C4-2B (cell line): ENCODE results near the gene WNT4.

ENCODE experiments used
- H3K27ac ChIP-seq: fragments of 450-650 bp; 2 replicates; pipeline ENCODE4 v1.5.1; 2017
- ZFX ChIP-seq: fragments of 450-650 bp; IDR thresholded peaks from 2 replicates; pipeline ENCODE4 v1.6.1; 2017
- TF ChIP-seq, protein P1 (sequence below): fragments of 450-650 bp; conservative IDR thresholded peaks from 2 replicates; pipeline ENCODE4 v1.5.1; 2017; ENCODE audit warnings: mild to moderate bottlenecking

WNT4 gene

DNA sequence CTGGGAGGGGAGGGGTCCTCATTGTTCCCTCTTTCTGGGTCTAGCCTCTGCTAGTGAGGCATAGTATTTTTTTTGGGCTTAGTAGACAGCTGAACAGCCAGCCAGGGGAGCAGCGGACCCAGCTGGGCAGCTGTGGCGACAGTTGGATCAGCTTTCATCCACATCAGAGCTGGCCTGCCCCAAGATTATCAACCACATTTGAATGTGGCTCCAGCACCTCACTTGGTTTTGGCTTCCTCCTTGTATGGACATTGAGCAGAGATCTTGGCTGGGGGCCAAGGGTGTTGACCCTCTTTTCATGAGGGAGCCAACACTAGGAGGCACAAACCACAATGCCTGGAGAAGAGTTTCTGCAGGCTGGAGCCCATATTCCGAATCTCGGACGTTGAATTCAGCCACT lies 25.0 kb downstream of the WNT4 start:
- TF ChIP-seq, protein P1, sequence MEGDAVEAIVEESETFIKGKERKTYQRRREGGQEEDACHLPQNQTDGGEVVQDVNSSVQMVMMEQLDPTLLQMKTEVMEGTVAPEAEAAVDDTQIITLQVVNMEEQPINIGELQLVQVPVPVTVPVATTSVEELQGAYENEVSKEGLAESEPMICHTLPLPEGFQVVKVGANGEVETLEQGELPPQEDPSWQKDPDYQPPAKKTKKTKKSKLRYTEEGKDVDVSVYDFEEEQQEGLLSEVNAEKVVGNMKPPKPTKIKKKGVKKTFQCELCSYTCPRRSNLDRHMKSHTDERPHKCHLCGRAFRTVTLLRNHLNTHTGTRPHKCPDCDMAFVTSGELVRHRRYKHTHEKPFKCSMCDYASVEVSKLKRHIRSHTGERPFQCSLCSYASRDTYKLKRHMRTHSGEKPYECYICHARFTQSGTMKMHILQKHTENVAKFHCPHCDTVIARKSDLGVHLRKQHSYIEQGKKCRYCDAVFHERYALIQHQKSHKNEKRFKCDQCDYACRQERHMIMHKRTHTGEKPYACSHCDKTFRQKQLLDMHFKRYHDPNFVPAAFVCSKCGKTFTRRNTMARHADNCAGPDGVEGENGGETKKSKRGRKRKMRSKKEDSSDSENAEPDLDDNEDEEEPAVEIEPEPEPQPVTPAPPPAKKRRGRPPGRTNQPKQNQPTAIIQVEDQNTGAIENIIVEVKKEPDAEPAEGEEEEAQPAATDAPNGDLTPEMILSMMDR: no peak
- no peak for TF ChIP-seq ZFX
- H3K27ac ChIP-seq: no peak overlapping the region

DNA sequence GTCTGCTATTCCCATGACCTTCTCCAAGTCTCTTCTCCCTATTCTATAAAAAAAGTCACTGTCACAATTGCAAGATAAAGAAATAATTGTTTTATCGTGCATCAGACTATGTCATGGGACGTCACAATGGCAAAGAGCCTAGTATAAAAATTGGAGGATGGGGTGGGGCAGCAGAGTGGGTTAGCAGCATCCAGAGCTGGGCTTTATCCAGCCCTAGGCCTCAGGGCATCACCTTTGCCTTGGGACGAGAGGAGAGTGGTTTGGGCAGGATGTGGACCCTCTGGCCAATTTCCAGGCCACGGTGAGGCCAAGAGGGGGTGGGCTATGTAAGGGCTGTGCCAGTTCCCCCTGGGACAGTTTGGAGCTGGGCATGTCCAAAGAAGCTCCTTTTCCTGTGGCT lies 25.7 kb downstream of the WNT4 start:
- TF ChIP-seq, protein P1: no peak
- no peak for TF ChIP-seq ZFX
- no peak overlapping the region for H3K27ac ChIP-seq

DNA sequence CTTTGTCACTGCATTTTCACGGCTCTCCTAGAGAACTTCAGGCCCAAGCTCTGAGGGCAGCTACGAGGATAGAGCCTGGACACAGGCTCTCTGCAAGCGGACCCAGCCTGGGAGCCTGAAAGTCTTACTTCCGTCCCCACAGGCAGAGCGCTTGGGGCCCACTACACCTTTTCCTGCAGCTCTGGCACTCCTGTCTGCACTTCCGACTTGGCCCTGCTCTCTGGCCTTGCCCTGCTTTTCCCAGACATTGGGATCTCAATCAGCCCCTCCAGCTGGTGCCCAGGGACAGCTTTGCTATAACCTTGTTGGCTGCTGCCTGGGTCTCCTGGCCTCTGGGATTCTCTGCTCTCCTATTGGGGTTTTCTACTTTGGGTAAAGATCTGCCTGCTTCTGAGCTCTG lies 27.6 kb downstream of the WNT4 start:
- H3K27ac ChIP-seq: no peak overlapping the region
- TF ChIP-seq, protein P1: no peak
- no peak for TF ChIP-seq ZFX

DNA sequence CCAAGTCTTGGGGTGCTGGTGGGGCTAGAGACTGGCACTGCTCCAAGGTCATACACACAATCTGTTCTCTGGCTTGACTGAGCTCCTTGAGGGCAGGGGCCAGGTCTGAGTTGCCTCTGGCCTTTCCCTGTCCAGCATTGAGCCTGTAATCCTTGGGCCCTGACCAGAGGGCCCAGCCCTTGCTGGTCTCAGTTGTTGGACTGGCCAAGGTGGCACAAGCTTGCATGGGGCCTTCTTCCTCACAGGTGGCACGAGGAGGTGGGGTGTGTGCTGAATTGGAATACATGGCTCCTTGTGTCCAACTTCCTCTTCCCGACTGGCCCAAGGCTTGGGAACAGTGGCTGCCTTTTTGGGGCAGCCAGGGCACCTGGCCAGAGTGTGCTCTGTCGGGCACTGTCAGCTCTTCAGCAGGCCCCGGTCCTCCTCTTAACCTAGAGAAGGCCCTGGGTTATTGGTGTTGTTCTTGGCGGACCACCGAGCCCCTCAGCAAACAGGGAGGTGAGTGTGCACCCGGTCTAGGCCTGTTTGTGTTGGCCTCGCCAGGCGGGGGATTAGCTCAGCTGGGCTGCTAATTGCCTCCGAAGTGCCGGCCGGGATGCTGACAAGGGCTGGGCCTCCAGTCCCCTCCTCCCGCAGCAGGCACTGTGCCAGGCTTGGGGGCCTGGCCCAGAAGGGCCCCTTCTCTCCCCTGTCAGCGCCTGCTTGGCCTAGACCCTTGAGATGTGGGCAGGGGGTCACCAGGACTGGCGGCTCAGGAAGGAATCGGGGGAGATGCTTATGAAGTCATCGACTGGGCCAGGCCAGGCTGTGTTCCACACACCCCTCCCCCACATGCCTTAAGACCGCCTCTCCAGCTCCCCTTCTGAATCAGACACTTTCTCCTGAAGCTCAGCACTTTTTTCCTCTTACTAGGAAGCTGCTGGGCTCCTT lies 28.5 kb downstream of the WNT4 start:
- no peak overlapping the region for H3K27ac ChIP-seq
- TF ChIP-seq, protein P1: no peak
- TF ChIP-seq ZFX: no peak

DNA sequence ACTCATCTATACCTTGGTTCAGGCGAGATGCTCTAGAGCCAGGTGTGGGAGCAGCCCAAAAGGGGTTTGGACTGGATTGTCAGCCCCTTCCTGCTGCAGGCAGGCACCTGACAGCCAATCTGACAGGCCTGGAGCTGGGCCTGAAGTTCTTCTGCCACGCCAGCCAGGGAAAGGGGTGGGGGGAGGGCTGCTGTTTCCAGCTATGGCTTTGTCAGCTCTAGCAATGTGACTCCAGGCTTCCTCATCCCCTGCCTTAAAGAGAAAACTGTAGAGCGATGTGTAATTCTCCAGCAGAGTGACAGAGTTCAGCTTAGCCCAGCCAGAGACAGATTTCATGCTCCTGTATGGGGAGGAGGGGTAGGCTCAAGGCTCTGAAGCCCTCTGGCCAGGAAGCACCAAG lies 30.3 kb downstream of the WNT4 start:
- no peak overlapping the region for H3K27ac ChIP-seq
- TF ChIP-seq, protein P1: no peak
- TF ChIP-seq ZFX: no peak

DNA sequence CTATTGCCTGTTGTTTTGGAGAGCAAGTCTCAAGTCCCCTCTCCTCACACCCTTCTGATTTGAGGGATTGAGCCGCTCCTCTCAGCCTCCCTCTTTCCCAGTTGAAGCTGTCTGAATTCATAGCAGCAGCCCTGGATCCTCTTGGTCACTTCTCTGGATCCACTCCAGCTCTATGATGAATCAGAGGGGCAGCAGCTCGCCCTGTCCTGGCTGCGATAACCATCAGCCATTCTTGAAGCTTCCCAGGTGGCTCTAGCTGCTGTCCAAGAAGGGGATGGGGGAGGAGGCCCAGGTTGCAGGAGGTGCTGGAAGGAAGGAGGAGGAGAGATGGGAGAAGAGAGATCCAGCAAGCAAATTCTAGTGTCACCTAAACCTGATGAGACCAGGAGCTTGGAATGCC lies 31.3 kb downstream of the WNT4 start:
- TF ChIP-seq, protein P1: no peak
- no peak for TF ChIP-seq ZFX
- H3K27ac ChIP-seq: no peak overlapping the region

DNA sequence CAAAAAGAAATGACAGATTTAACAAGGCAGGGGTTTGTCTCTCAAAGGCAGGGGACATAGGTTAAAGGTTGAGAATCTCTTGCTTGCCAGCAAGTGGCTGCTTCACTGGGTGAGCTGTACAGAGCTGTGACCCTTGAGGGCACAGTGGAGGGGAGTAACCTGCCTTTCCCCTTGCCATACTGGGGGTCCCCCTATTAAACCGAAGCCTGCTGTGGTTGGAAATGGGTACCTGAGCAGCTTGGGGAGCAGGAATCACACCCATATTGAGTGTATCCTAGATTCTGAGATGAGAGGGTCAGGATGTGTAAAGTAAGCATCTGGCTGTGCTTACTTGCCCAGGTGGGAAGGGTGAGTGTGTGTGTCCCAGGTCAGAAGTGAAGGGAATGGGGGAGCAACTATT lies 31.8 kb downstream of the WNT4 start:
- TF ChIP-seq, protein P1: no peak
- no peak for TF ChIP-seq ZFX
- H3K27ac ChIP-seq: no peak overlapping the region
